ENCODE data around the gene TCEAL9.

DNA sequence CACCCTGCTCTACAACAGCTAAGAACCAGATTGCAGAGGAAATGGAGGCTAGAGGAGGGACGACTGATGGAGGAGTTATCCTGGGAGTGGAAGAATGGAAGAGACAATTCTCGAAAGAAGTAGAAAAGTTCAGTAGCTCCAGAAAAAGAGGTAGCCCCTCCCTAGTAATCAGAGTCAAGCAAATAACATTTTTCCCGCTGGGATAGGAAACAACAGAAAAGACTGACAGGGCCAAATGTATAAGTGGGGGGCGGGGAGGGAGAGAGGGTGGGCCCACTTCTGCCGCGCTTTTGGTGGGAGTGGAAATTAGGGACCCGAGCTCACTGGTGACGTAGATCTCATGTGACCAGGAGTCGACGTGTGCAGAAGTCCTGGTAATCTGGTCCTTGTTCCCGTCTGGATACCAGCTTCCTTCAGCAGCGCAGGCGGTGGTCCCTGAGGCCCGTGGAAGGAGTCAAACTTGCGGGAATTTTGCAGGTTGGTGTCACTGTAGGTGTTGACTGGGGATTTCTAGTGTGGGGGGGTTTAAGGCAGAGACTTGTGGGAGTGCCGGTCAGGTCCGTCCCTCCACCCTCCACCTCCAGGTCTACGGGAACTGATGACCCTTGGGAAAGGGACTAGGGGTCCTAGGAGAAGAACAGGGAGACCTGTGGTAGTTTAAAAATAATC, at the start of gene TCEAL9:
- TF ChIP-seq POLR2AphosphoS5 (IDR thresholded peaks at IDR 0.05; ENCODE audit: low read depth, low read length) (no peak), REST (IDR thresholded peaks at IDR 0.05; ENCODE audit: insufficient read depth in 1 of 2, low read depth in 2 of 2, low read length in 2 of 2) (no peak), TAF1 (IDR thresholded peaks at IDR 0.05; ENCODE audit: borderline replicate concordance, insufficient read depth, low read length) (no peak), SIN3A (IDR thresholded peaks at IDR 0.05; ENCODE audit: borderline replicate concordance, insufficient read depth, low read length) (no peak), FOXP2 (optimal IDR thresholded peaks at IDR 0.05; ENCODE audit: borderline replicate concordance, extremely low read depth, extremely low read length, insufficient read depth) (no peak)
